OCI-LY3 (cell line): Measurements from ENCODE around the gene GPR132.

Source experiments
- H2AFZ ChIP-seq: fragments of 200-600, 300-600 bp; shearing (Covaris generic); 2 replicates; pipeline ENCODE4 v1.6.0; 2014; ENCODE audit warnings: antibody characterized with exemption, low read depth, low read length
- H3K27ac ChIP-seq: fragments of 200-600, 300-600 bp; sonication (generic); 2 replicates; pipeline ENCODE4 v1.5.1; 2014; ENCODE audit warnings: mild to moderate bottlenecking, low read length, moderate library complexity, mixed read lengths
- H3K27me3 ChIP-seq: fragments of 200-600, 300-600 bp; sonication (generic); 2 replicates; pipeline ENCODE4 v1.6.1; 2014; ENCODE audit warnings: low read depth, low read length, mixed read lengths
- H3K36me3 ChIP-seq: fragments of 200-600, 300-600 bp; sonication (generic); replicated peaks from 2 replicates; pipeline ENCODE3; 2014; ENCODE audit warnings: low read depth, low read length, mixed read lengths
- H3K4me1 ChIP-seq: fragments of 300-600, 200-600 bp; sonication (generic); 2 replicates; pipeline ENCODE4 v1.6.1; 2014; ENCODE audit warnings: low read length, mixed read lengths
- H3K4me2 ChIP-seq: fragments of 200-600, 300-600 bp; sonication (generic); 2 replicates; pipeline ENCODE4 v1.6.1; 2014; ENCODE audit warnings: low read length, mixed read lengths
- H3K4me3 ChIP-seq: fragments of 300-600, 200-600 bp; sonication (generic); 2 replicates; pipeline ENCODE4 v1.5.1; 2014; ENCODE audit warnings: antibody characterized with exemption, mild to moderate bottlenecking, low read length, moderate library complexity
- H3K79me2 ChIP-seq: fragments of 300-600, 200-600 bp; shearing (Covaris generic); 2 replicates; pipeline ENCODE4 v1.6.1; 2014; ENCODE audit warnings: mild to moderate bottlenecking, low read length, mixed read lengths
- H3K9ac ChIP-seq: fragments of 300-600, 200-600 bp; shearing (Covaris generic); 2 replicates; pipeline ENCODE4 v1.6.0; 2014; ENCODE audit warnings: mild to moderate bottlenecking, low read length, moderate library complexity
- H3K9me3 ChIP-seq: fragments of 200-600, 300-600 bp; shearing (Covaris generic); 2 replicates; pipeline ENCODE4 v1.6.1; 2014; ENCODE audit warnings: low read length, mixed read lengths; ENCODE audit not compliant: insufficient read depth
- H4K20me1 ChIP-seq: fragments of 200-600, 300-600 bp; sonication (generic); 2 replicates; pipeline ENCODE4 v1.6.1; 2016; ENCODE audit warnings: low read length, mixed read lengths; ENCODE audit not compliant: insufficient read depth
- EZH2phosphoT487 ChIP-seq: fragments of 200-600 bp; shearing (Covaris generic); IDR thresholded peaks from 2 replicates; pipeline ENCODE4 v1.6.1; 2018; ENCODE audit warnings: antibody characterized with exemption, mixed run types, low read depth
- TF ChIP-seq, protein P1 (sequence below): fragments of 200-600, 300-600 bp; sonication (generic); IDR thresholded peaks from 2 replicates; pipeline ENCODE4 v1.5.1; 2014; ENCODE audit warnings: antibody characterized with exemption, low read length, low read depth

The GPR132 gene

DNA sequence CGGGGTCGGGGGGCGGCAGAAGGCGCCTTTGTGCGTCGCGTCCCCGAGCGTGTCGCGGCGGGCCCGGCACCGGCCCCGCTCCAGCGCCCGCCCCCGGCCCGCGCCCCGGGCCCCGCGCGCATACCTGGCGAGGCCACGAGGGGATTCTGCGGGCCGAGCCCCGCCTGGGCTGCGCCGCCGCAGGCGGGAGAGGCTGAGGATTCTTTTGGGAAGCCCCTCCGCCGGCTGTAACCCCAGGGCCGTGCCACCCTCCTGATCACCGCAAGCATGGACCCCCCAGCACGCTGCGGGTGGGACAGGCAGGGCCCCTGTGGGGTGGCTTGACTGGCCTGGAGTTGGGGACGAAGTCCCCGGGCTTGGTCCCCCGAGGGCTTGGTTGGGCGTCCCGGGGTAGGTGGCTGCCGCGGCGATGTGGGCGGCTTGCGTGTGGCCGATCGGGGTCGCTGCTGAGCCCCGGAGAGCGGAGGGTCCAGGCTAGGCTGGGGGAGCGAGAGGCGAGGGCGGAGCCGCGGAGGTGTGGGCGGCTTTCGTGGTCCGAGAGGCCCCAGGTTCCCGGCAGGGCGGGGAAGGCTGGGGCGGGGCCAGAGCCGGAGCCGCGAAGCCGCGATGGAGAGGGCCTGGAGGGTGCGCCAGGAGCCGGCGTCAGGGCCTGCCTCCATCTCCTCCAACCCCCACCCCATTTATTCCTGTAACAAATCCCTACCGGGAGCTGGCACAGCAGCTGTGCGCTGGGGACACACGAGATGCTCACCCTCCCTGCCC is 28.4 kb upstream of the GPR132 start:
- peaks cover 5% of the 10 kb centered on the region; the same call in 1 of the 2 replicates for H4K20me1 ChIP-seq
- no peak for TF ChIP-seq EZH2phosphoT487
- TF ChIP-seq, protein P1, sequence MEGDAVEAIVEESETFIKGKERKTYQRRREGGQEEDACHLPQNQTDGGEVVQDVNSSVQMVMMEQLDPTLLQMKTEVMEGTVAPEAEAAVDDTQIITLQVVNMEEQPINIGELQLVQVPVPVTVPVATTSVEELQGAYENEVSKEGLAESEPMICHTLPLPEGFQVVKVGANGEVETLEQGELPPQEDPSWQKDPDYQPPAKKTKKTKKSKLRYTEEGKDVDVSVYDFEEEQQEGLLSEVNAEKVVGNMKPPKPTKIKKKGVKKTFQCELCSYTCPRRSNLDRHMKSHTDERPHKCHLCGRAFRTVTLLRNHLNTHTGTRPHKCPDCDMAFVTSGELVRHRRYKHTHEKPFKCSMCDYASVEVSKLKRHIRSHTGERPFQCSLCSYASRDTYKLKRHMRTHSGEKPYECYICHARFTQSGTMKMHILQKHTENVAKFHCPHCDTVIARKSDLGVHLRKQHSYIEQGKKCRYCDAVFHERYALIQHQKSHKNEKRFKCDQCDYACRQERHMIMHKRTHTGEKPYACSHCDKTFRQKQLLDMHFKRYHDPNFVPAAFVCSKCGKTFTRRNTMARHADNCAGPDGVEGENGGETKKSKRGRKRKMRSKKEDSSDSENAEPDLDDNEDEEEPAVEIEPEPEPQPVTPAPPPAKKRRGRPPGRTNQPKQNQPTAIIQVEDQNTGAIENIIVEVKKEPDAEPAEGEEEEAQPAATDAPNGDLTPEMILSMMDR, result peak; percentile 70
- peak overlapping the region; percentile 93 for H3K4me2 ChIP-seq
- peak overlapping the region; percentile 100 for H3K9ac ChIP-seq
- no peaks in the 10 kb centered on the region for H3K36me3 ChIP-seq
- H3K27me3 ChIP-seq, result no peaks in the 10 kb centered on the region
- H3K27ac ChIP-seq, result peak overlapping the region; percentile 76
- peaks cover 21% of the 10 kb centered on the region for H3K4me1 ChIP-seq
- H3K9me3 ChIP-seq, result no peaks in the 10 kb centered on the region
- H3K4me3 ChIP-seq, result peak overlapping the region; percentile 99
- no peaks in the 10 kb centered on the region; the same call in 1 of the 2 replicates for H3K79me2 ChIP-seq
- H2AFZ ChIP-seq, result peak overlapping the region; percentile 74; the same call in 1 of the 2 replicates

DNA sequence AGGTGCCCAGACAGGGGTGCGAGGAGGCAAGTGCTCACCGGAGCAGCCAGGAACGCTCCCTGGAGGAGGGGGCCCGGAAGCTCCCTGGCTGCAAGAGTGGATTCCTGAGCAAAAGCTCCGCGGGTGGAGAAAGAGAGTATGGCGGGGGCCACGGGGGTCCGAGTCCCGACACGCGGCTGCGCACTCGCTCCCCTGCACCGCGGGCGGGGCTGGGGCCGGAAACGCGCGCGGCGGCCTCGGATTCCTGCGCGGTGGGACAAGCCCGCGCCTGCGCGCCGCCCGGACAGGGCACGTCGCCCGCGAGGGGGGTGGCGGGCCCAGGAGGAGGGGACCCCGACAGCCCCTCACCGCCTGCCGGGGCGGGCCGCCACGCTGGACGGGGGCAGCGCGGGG is 27.8 kb upstream of the GPR132 start:
- H3K4me1 ChIP-seq, result peaks cover 22% of the 10 kb centered on the region
- H3K27ac ChIP-seq, result peak overlapping the region; percentile 4; the same call in 1 of the 2 replicates
- no peaks in the 10 kb centered on the region for H3K27me3 ChIP-seq
- peak overlapping the region; percentile 66 for H3K4me2 ChIP-seq
- peak overlapping the region; percentile 99 for H3K4me3 ChIP-seq
- peak overlapping the region; percentile 100 for H3K9ac ChIP-seq
- peaks cover 5% of the 10 kb centered on the region; the same call in 1 of the 2 replicates for H4K20me1 ChIP-seq
- no peaks in the 10 kb centered on the region for H3K36me3 ChIP-seq
- TF ChIP-seq EZH2phosphoT487, result no peak
- TF ChIP-seq, protein P1, result no peak
- H2AFZ ChIP-seq, result no peak overlapping the region
- no peaks in the 10 kb centered on the region for H3K9me3 ChIP-seq
- no peaks in the 10 kb centered on the region; the same call in 1 of the 2 replicates for H3K79me2 ChIP-seq

DNA sequence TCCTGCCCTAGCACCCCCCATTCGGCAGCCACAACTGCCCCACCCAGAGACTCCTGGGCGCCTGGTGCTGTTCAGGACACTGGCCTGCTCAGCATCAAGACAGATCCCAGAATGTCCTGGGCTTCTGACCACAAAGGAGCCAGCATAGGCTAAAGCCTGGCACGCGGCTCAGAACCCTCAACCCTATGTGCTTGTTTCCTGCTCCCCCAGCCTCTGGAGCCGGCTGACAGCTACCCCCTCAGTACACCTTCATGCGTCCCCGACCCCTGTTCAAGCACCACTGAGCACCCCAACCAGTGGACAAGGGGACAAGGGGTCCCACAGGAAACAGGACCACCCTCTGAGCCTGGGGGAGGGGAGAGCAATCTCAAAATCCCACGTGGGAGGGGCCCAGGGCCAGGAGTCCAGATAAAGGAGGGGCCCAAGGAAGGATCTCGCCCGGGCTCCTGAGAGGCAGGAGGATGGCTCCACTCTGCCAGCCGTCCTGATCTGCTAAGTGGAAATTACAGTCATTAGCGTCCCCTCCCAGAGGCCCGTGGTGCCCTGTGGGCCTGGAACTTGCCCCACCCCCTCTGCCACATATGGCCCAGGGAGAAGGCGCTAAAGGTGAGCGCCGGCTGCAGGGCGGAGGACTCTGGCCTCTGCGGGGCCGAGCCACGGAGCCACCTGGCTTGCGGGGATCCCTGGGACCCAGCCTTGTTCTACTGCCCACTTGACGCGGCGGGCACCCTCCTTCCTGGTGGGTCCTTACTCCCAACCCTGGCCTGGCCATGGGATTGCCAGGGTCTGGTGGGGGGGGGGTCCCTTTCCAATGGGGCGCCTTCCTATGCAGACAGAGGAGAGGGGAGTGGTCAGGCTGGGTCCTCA is 27.2 kb upstream of the GPR132 start:
- Histone ChIP-seq H4K20me1 (peaks cover 5% of the 10 kb centered on the region; the same call in 1 of the 2 replicates), H3K79me2 (no peaks in the 10 kb centered on the region; the same call in 1 of the 2 replicates), H3K27me3 (no peaks in the 10 kb centered on the region), H3K4me1 (peaks cover 26% of the 10 kb centered on the region), H3K36me3 (no peaks in the 10 kb centered on the region), H3K27ac (peak overlapping the region; percentile 4; the same call in 1 of the 2 replicates), H3K4me2 (peak overlapping the region; percentile 66), H3K9ac (peak overlapping the region; percentile 100), H2AFZ (no peak overlapping the region), H3K9me3 (no peaks in the 10 kb centered on the region), H3K4me3 (peak overlapping the region; percentile 99)
- no peak for TF ChIP-seq EZH2phosphoT487
- TF ChIP-seq, protein P1, result no peak
